Stimulated activated CD4-positive, alpha-beta T cell treated with anti-CD3 and anti-CD28 coated beads, TNF-alpha, amount 100 ng/mL, for 4 hours (primary cell): ENCODE data around the gene GPR146.

Source experiments
- DNase-seq, 3 experiments: peaks; one replicate each; pipeline ENCODE4 v3.0.0-alpha.2; 2020; ENCODE audit warnings: low read depth in 3 of 3

Gene GPR146

GRCh38 chr7:1076184-1077072, 32.1 kb downstream of the GPR146 start:
- no peak for DNase-seq

GRCh38 chr7:1078519-1078918, 34.2 kb downstream of the GPR146 start:
- DNase-seq, result no peak

GRCh38 chr7:1078985-1079384, 34.6 kb downstream of the GPR146 start:
- no peak for DNase-seq

DNA sequence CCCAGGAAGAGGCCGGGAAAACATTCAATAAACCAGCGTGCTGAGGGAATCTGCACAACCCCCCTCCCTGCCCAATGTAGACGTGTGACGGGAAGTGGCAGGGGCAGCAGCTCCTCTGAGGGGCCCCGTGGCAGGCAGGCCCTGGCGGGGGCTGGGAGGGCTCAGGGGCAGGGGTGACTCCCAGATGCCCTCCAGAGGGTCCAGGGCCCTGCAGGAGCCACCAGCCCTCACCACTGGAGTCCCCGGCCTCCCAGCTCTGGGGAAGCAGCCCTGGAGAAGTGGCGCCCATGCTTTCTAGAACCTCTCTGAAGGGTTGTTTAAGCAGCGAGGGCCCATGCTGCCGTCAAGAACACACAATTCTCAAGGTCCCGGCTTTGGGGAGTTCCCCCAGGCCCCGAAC, 35.2 kb downstream of the GPR146 start:
- no peak for DNase-seq

- DNase-seq, result no peak
Measured at GRCh38 chr7:1080252-1080920, 36.0 kb downstream of the GPR146 start.

DNA sequence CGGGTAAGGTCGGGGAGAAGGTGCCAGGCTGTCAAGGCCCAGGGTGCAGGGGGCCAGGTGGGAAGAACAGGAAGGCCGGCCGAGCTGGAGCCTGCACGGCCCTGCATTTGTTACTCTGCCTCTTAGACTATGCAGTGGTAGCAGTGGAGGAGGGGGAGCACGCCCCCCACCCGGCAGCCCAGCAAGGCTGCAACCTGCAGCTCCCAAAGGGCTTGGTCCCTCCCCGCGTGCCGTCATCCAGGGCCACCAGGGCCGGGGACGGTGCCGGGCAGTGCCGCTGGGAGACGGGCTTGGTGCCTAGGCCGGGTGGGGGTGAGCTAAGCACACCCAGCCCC, 36.5 kb downstream of the GPR146 start:
- DNase-seq, result no peak

GRCh38 chr7:1081336-1081735, 37.0 kb downstream of the GPR146 start:
- DNase-seq, result no peak

DNA sequence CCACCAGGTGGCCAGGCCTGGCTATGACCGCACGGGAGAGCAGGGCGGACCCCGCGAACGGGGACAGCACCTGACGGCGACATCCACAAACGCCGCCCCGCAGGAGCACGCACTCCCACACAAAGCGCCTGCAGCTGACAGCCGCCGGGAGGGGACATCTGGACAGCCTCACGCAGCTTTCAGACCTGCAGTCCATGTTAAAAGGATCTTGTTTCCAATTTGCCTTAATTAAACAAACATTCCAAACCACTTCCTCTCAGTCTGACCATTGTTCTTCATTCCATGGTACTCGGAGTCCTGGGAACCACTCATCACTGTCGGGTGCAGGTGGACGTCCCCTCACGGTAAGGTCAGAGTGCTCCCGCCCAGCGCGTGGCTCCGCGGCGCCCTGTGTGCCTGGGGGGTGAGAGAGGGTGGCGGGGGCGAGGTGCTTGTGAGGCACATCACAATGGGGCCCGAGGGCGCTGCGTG, 37.6 kb downstream of the GPR146 start:
- no peak for DNase-seq

- no peak for DNase-seq
Measured at GRCh38 chr7:1083729-1084657, 39.6 kb downstream of the GPR146 start.

GRCh38 chr7:1085266-1085665, 40.9 kb downstream of the GPR146 start:
- DNase-seq, result no peak

- DNase-seq, result no peak
Measured at GRCh38 chr7:1085910-1086421, 41.6 kb downstream of the GPR146 start.

DNA sequence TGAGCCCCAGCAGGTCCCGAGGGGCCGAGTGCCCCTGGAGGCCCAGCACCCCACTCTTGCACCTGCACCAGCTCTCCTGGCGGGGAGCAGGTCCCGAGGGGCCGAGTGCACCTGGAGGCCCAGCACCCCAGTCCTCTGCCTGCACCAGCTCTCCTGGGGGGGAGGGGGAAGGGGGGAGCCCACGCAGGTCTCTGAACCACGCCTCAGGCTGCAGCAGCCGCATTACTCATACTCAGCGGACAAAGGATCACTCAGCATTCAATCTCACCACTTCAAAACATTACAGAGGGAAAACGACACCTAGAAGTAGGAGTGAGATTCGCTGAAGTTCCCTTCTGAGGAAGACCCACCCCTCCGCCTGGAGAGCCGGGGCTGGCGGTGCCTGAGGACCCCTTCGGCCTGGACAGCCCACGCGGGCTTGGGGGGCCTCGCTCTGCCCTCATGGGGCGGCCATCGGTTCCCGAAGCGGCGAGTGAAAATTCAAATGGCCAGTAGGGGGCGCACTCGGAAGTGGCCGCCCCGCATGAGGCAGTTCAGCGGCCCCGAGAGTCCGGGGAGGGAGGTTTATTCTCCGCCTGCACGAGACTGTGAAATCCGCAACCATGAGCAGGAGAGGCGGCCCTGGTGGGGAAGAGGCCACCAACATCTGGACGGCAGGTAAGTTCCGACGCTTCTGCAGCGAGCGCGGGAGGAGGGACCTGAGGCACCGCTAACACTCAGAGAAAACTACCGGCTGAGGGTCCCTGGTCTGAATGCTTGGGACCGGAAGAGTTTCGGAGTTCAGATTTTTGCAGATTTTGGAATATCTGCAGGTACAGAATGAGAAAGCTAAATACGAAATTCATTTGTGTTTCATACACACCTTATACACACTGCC, 42.5 kb downstream of the GPR146 start:
- peak; percentile 38 to 56 (median 49) for DNase-seq

DNA sequence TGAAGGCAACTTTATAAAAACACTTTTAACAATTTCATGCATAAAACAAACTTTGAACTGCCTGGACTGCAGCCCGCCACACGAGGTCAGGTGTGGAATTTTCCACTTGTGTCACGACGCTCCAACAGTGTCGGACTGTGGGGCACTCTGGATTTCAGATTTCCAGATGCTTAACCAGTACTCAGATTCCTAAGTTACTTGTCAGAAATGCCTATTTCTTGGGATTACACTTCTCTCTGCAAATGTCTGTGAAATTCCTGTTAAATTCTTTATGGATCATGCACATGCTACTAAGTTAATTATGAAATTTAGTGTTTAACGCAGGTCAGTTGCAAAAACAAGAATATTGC, 43.1 kb downstream of the GPR146 start:
- no peak for DNase-seq

- DNase-seq, result no peak
Measured at GRCh38 chr7:1087952-1088920, 43.9 kb downstream of the GPR146 start, which contains the start of gene GPER1. Gene GPER1 (plus strand): TSS chr7:1088113. CDS start chr7:1091729, 3,616 bp downstream.

DNA sequence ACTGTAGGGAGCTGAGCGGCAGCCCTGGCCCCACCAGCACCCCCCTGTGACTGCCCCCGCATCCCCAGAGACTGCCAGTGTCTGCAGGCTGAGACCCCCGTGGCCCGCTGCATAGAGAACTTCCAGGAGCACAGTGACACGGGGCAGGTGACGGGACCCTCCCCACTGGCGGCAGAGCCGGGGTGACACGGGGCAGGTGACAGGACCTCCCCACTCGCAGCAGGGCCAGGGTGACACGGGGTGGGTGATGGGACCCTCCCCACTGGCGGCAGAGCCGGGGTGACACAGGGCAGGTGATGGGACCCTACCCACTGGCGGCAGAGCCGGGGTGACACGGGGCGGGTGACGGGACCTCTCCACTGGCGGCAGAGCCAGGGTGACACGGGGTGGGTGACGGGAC, 45.9 kb downstream of the GPR146 start:
- DNase-seq, result no peak

DNA sequence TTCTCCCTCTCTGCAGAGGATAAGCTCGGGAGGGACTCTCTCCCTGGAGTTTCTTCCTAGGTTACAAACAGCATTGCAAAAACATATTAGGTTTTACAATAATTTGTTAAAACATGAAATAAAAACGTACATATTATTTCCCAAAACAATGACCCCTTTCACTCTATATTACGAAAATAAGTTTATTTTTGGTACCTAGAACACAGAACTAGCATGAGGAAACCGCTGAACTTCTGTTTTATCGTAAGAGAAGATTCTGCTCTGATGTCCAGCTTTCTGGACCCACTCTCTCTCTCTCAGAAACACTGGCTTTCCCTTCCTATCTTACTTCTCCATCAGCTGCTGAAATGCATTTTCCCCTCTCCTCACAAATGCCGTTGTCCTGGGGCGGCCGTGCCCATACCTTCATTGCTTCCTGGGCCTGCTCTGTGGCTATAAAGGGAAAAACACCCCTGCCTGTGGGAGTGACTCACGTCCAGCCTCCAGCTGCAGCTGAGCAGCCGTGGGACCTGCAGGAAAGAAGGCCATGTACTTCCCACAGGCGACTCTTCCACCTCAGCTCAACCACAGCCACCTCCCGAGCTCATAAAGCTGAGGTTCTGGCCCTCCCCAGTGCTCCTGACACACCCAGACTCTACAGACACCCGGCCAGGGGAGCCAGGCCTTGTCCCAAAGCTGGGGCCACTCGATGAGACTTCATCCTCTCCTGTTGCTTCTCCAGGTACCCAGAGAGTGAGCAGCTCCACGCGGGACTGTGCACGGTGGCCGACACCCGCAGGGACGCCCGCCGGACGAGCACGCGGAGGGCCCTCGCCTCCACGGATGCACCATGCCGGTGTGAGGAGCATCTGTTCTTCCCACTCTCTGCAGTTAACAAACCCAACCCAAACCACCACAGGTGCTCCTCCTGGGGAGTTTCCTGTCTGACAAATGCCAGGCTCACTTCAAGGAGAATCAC, 46.6 kb downstream of the GPR146 start:
- DNase-seq, result no peak

DNA sequence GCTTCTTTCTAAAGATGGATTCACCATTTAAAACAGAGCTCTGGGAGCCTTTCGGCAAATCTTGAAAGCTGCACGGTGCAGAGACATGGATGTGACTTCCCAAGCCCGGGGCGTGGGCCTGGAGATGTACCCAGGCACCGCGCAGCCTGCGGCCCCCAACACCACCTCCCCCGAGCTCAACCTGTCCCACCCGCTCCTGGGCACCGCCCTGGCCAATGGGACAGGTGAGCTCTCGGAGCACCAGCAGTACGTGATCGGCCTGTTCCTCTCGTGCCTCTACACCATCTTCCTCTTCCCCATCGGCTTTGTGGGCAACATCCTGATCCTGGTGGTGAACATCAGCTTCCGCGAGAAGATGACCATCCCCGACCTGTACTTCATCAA, 47.3 kb downstream of the GPR146 start:
- no peak for DNase-seq

DNA sequence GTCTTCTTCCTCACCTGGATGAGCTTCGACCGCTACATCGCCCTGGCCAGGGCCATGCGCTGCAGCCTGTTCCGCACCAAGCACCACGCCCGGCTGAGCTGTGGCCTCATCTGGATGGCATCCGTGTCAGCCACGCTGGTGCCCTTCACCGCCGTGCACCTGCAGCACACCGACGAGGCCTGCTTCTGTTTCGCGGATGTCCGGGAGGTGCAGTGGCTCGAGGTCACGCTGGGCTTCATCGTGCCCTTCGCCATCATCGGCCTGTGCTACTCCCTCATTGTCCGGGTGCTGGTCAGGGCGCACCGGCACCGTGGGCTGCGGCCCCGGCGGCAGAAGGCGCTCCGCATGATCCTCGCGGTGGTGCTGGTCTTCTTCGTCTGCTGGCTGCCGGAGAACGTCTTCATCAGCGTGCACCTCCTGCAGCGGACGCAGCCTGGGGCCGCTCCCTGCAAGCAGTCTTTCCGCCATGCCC, 47.9 kb downstream of the GPR146 start:
- DNase-seq, result no peak
